ENCODE results near the gene ZNF362. TPM values are rescaled to one million over a fixed set of nuclear protein-coding genes. Genes with fewer than 3 reads are reported as not detected.

The ZNF362 gene
- total RNA-seq, 2 experiments from 2014 or later, result 8.9 to 26.1 TPM

GRCh38 chr1:33267468-33268205 lies 11.3 kb downstream of the ZNF362 start:
- Histone ChIP-seq H3K27ac (ENCODE audit: low read depth, low read length, poor library complexity, severe bottlenecking) (no peak overlapping the region), H2AFZ (ENCODE audit: low read length) (no peak overlapping the region), H3K9me3 (ENCODE audit: low read length) (no peaks in the 10 kb centered on the region), H3K79me2 (ENCODE audit: insufficient read depth, low read depth, low read length) (no peaks in the 10 kb centered on the region), H3K4me1 (ENCODE audit: insufficient read depth, low read length, poor library complexity, severe bottlenecking) (no peaks in the 10 kb centered on the region), H3K4me2 (ENCODE audit: low read length) (no peak overlapping the region), H4K20me1 (ENCODE audit: insufficient read depth, low read length) (no peaks in the 10 kb centered on the region; the same call in 1 of the 2 replicates), H3K9me2 (ENCODE audit: insufficient read depth, low read length) (no peaks in the 10 kb centered on the region), H3K4me3 (ENCODE audit: low read depth, low read length, poor library complexity, severe bottlenecking) (no peak overlapping the region), H3K36me3 (ENCODE audit: insufficient read depth, low read length) (no peaks in the 10 kb centered on the region)
- ChIA-PET POLR2A (no interaction called here), CTCF (ENCODE audit: unreplicated experiment) (no interaction called here)
- no TSS peak for BruUV-seq (replicated peaks)
- TF ChIP-seq EZH2phosphoT487 (IDR thresholded peaks at IDR 0.05; ENCODE audit: borderline replicate concordance, low read depth, low read length), result no peak
- no peak for TF ChIP-seq CTCF (conservative IDR thresholded peaks at IDR 0.05; ENCODE audit: low read length)
- no peak for DNase-seq (ENCODE audit: low spot score)
- intact Hi-C loops (cut with micrococcal nuclease; ENCODE audit: unreplicated experiment), result no loop called here

- H2AFZ ChIP-seq (ENCODE audit: low read length), result no peak overlapping the region
- H3K36me3 ChIP-seq (ENCODE audit: insufficient read depth, low read length), result no peaks in the 10 kb centered on the region
- H3K79me2 ChIP-seq (ENCODE audit: insufficient read depth, low read depth, low read length), result no peaks in the 10 kb centered on the region
- ChIA-PET CTCF (ENCODE audit: unreplicated experiment) (no interaction called here), POLR2A (no interaction called here)
- no peaks in the 10 kb centered on the region for H3K9me2 ChIP-seq (ENCODE audit: insufficient read depth, low read length)
- H3K9me3 ChIP-seq (ENCODE audit: low read length), result no peaks in the 10 kb centered on the region
- TF ChIP-seq EZH2phosphoT487 (IDR thresholded peaks at IDR 0.05; ENCODE audit: borderline replicate concordance, low read depth, low read length) (no peak), CTCF (conservative IDR thresholded peaks at IDR 0.05; ENCODE audit: low read length) (no peak)
- BruUV-seq (replicated peaks), result no TSS peak
- no peak overlapping the region for H3K4me2 ChIP-seq (ENCODE audit: low read length)
- H3K4me1 ChIP-seq (ENCODE audit: insufficient read depth, low read length, poor library complexity, severe bottlenecking), result no peaks in the 10 kb centered on the region
- no peaks in the 10 kb centered on the region; the same call in 1 of the 2 replicates for H4K20me1 ChIP-seq (ENCODE audit: insufficient read depth, low read length)
- H3K27ac ChIP-seq (ENCODE audit: low read depth, low read length, poor library complexity, severe bottlenecking), result no peak overlapping the region
- H3K4me3 ChIP-seq (ENCODE audit: low read depth, low read length, poor library complexity, severe bottlenecking), result no peak overlapping the region
- intact Hi-C loops (cut with micrococcal nuclease; ENCODE audit: unreplicated experiment), result no loop called here
- no peak for DNase-seq (ENCODE audit: low spot score)
Observed at GRCh38 chr1:33268457-33268856, 12.2 kb downstream of the ZNF362 start.

- BruUV-seq (replicated peaks), result no TSS peak
- no peak overlapping the region for H3K4me3 ChIP-seq (ENCODE audit: low read depth, low read length, poor library complexity, severe bottlenecking)
- H3K36me3 ChIP-seq (ENCODE audit: insufficient read depth, low read length), result no peaks in the 10 kb centered on the region
- no peaks in the 10 kb centered on the region; the same call in 1 of the 2 replicates for H4K20me1 ChIP-seq (ENCODE audit: insufficient read depth, low read length)
- H3K4me2 ChIP-seq (ENCODE audit: low read length), result no peak overlapping the region
- H3K4me1 ChIP-seq (ENCODE audit: insufficient read depth, low read length, poor library complexity, severe bottlenecking), result no peaks in the 10 kb centered on the region
- DNase-seq (ENCODE audit: low spot score), result no peak
- no peaks in the 10 kb centered on the region for H3K79me2 ChIP-seq (ENCODE audit: insufficient read depth, low read depth, low read length)
- intact Hi-C loops (cut with micrococcal nuclease; ENCODE audit: unreplicated experiment), result no loop called here
- no peaks in the 10 kb centered on the region for H3K9me2 ChIP-seq (ENCODE audit: insufficient read depth, low read length)
- no peak overlapping the region for H3K27ac ChIP-seq (ENCODE audit: low read depth, low read length, poor library complexity, severe bottlenecking)
- no peak overlapping the region for H2AFZ ChIP-seq (ENCODE audit: low read length)
- CTCF ChIA-PET (ENCODE audit: unreplicated experiment), result no interaction called here
- POLR2A ChIA-PET, result no interaction called here
- TF ChIP-seq EZH2phosphoT487 (IDR thresholded peaks at IDR 0.05; ENCODE audit: borderline replicate concordance, low read depth, low read length) (no peak), CTCF (conservative IDR thresholded peaks at IDR 0.05; ENCODE audit: low read length) (no peak)
- no peaks in the 10 kb centered on the region for H3K9me3 ChIP-seq (ENCODE audit: low read length)
Observed at GRCh38 chr1:33268927-33269610, 12.8 kb downstream of the ZNF362 start.
